ENCODE data around the gene DIS3L2. TPM values are rescaled to one million over a fixed set of nuclear protein-coding genes. Genes with fewer than 3 reads are reported as not detected.

The DIS3L2 gene
- total and polyA plus RNA-seq, 2 experiments from 2014 or later: 15.2 to 25.3 TPM

- TF ChIP-seq REST (IDR thresholded peaks at IDR 0.05; ENCODE audit: unreplicated experiment) (no peak), ZNF331 (CRISPR knock-in tag; IDR thresholded peaks at IDR 0.05; ENCODE audit: low read depth) (no peak)
Observed at GRCh38 chr2:232073699-232074098, 112.2 kb downstream of the DIS3L2 start (continued).

- H3F3A ChIP-seq (replicated peaks; ENCODE audit: low read depth): no peaks in the 10 kb centered on the region
- no peak overlapping the region for H3K4me3 ChIP-seq
- Mint-ChIP-seq H3K27ac (no peak overlapping the region), H3K4me1 (peaks cover 8% of the 10 kb centered on the region; the same call in 2 of the 3 replicates), H3K9me3 (no peaks in the 10 kb centered on the region), H3K4me3 (no peak overlapping the region), H3K36me3 (ENCODE audit: low read depth) (no peaks in the 10 kb centered on the region), H3K27me3 (ENCODE audit: insufficient read depth, low read depth, poor library complexity) (peaks cover 2% of the 10 kb centered on the region)
- no peak overlapping the region for H3K27ac ChIP-seq (ENCODE audit: low read depth)
- 0 out of 2 replicates have a peak, but pooled peaks cover under 1% of the 10 kb centered on the region for H4K20me1 ChIP-seq (replicated peaks; ENCODE audit: insufficient read depth)
- no peak overlapping the region for H2AFZ ChIP-seq
- H3K4me1 ChIP-seq (ENCODE audit: insufficient read depth): no peaks in the 10 kb centered on the region; the same call in 1 of the 2 replicates
- H3K36me3 ChIP-seq (ENCODE audit: insufficient read depth): no peaks in the 10 kb centered on the region
- H3K27me3 ChIP-seq (ENCODE audit: insufficient read depth): no peaks in the 10 kb centered on the region
- peaks cover 4% of the 10 kb centered on the region; the same call in 1 of the 2 replicates for H3K9me2 ChIP-seq (ENCODE audit: insufficient read depth)
- H3K4me2 ChIP-seq: no peak overlapping the region
- H3K79me2 ChIP-seq (replicated peaks; ENCODE audit: insufficient read depth): no peaks in the 10 kb centered on the region
- no peak for DNase-seq (ENCODE audit: low spot score)
- no peak for ATAC-seq
- TF ChIP-seq NANOG (IDR thresholded peaks at IDR 0.05; ENCODE audit: borderline replicate concordance) (no peak), STAT1 (IDR thresholded peaks at IDR 0.05; ENCODE audit: unreplicated experiment) (no peak), CTCF (conservative IDR thresholded peaks at IDR 0.05; ENCODE audit: low read depth in 2 of 2) (no peak), EZH2phosphoT487 (IDR thresholded peaks at IDR 0.05; ENCODE audit: unreplicated experiment) (no peak), EZH2 (IDR thresholded peaks at IDR 0.05; ENCODE audit: low read depth, unreplicated experiment) (no peak), JUNB (IDR thresholded peaks at IDR 0.05; ENCODE audit: unreplicated experiment) (no peak), POLR2AphosphoS5 (IDR thresholded peaks at IDR 0.05; ENCODE audit: low read depth) (no peak), CREB1 (CRISPR knock-in tag; IDR thresholded peaks at IDR 0.05; ENCODE audit: low read depth) (no peak), ZNF462 (CRISPR knock-in tag; IDR thresholded peaks at IDR 0.05) (no peak), ZNF331 (CRISPR knock-in tag; IDR thresholded peaks at IDR 0.05; ENCODE audit: low read depth) (no peak), ETS1 (IDR thresholded peaks at IDR 0.05) (no peak), ZNF114 (CRISPR knock-in tag; IDR thresholded peaks at IDR 0.05) (no peak)
Observed at GRCh38 chr2:232075080-232075479, 113.6 kb downstream of the DIS3L2 start.
